GM12801 (cell line): ENCODE data around the gene MLIP.

ENCODE experiments used
- TF ChIP-seq, protein P1 (sequence below): IDR thresholded peaks from one replicate; pipeline ENCODE4 v1.5.1; 2011; ENCODE audit warnings: control low read depth; ENCODE audit not compliant: insufficient read length; ENCODE audit errors: extremely low read depth

The MLIP gene

DNA sequence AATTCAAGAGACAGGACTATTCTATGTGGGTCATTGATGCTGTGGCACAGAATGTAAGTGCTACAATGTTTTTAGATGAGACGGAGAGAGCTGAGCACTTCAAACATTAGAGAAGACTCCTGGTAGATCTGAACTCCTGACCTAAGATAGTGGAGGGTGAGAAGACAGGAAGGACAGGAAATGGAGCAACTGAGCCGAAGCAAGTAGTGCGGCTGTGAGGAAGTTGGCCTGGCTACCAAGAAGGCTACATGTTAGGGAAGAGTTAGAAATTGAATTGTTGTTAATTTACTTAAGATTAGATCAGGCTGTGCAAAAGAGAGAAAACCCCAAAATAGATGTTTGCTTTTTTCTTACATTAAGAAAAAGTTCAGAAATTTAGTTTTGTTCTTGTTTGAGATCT is 14.4 kb upstream of the MLIP start:
- TF ChIP-seq, protein P1, sequence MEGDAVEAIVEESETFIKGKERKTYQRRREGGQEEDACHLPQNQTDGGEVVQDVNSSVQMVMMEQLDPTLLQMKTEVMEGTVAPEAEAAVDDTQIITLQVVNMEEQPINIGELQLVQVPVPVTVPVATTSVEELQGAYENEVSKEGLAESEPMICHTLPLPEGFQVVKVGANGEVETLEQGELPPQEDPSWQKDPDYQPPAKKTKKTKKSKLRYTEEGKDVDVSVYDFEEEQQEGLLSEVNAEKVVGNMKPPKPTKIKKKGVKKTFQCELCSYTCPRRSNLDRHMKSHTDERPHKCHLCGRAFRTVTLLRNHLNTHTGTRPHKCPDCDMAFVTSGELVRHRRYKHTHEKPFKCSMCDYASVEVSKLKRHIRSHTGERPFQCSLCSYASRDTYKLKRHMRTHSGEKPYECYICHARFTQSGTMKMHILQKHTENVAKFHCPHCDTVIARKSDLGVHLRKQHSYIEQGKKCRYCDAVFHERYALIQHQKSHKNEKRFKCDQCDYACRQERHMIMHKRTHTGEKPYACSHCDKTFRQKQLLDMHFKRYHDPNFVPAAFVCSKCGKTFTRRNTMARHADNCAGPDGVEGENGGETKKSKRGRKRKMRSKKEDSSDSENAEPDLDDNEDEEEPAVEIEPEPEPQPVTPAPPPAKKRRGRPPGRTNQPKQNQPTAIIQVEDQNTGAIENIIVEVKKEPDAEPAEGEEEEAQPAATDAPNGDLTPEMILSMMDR: no peak

DNA sequence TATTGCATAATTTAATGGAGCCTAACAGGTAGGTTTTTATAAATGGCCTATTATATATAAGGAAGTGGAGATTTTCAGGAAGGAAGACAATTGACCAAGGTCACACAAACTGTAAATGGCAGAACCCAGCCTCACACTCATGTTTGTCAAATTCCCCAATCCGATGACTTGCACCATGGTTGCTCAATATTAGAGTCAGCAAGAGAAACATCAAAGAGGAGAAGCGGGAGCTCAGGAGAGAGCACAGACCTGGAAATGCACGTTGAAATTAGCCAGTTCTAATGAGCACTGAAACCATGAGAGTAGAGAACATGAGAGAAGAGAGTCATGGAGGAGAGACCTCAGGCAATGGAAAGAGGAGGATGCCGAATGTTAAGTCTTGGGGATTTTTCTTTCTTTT is 13.5 kb upstream of the MLIP start:
- TF ChIP-seq, protein P1: no peak

- TF ChIP-seq, protein P1: no peak
Observed at GRCh38 chr6:54098450-54099044, 12.7 kb upstream of the MLIP start.

DNA sequence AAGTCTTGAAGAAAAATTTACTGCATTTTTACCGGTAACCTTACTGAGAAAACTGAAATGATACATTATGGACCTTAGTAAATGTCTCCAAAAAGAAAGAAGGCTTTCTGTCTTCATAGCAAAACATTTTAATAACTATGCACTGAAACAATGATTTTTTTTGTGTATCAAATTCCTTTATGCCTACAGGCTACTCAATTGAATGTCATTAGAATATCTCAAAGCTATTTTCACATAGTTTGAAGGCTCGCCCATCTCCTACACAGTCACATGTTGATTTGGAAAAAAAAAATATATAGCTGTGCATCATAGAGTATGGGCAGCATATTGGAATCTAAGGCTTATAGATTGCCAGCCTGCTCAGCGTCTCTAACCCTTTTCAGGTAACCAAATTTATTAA is 12.0 kb upstream of the MLIP start:
- TF ChIP-seq, protein P1: no peak

- TF ChIP-seq, protein P1: no peak
Observed at GRCh38 chr6:54100411-54101006, 10.7 kb upstream of the MLIP start.

GRCh38 chr6:54102238-54102637 is 9.0 kb upstream of the MLIP start:
- TF ChIP-seq, protein P1: no peak

GRCh38 chr6:54103497-54103896 is 7.7 kb upstream of the MLIP start:
- TF ChIP-seq, protein P1: no peak
